Measurements from ENCODE around the gene KREMEN1. TPM values are rescaled to one million over a fixed set of nuclear protein-coding genes. Genes with fewer than 3 reads are reported as not detected.

The KREMEN1 gene
- total and polyA plus RNA-seq, 9 of the 15 experiments (the other 6 are each of a cell fraction or from before 2014, with no cell fraction given): 0.69 to 11.5 (median 4.3) TPM

DNA sequence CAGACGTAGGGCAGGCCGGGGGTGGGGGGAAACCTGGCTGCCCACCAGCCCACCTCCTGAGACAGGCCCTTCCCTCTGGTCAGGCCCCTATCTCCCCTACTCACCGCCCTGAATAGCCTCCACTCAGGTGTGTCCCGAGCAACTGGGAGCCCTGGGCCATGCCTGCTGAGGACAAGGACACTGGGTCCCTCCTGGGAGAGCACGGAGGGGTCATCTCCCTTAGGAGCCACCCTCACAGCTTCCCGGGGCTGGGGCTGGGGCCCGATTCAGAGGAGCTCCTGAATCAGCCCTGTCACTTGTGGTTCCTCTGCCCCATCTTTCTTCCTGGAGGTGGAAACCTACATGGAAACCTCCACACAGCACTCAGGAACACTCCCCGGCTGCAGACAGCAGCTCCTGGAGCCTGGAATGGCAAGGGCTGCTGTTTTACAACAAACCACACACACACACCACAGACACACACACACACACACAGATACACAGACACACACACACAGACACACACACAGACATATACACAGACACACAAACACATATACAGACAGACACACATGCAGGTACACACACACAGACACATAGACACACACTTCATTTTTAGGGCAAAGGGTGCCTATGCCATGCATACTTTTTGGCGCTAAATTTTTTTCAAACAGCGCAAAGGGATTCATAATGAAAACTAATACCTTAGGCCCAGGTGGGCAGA is 123.3 kb downstream of the KREMEN1 start (continued):
- TF ChIP-seq PURB (CRISPR knock-in tag; IDR thresholded peaks at IDR 0.05; ENCODE audit: low read depth): no peak
- TF ChIP-seq POLR3G (IDR thresholded peaks at IDR 0.05; ENCODE audit: extremely low read depth, insufficient read length, insufficient replicate concordance): no peak
- TF ChIP-seq, protein P1, sequence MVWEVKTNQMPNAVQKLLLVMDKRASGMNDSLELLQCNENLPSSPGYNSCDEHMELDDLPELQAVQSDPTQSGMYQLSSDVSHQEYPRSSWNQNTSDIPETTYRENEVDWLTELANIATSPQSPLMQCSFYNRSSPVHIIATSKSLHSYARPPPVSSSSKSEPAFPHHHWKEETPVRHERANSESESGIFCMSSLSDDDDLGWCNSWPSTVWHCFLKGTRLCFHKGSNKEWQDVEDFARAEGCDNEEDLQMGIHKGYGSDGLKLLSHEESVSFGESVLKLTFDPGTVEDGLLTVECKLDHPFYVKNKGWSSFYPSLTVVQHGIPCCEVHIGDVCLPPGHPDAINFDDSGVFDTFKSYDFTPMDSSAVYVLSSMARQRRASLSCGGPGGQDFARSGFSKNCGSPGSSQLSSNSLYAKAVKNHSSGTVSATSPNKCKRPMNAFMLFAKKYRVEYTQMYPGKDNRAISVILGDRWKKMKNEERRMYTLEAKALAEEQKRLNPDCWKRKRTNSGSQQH (CRISPR knock-in tag; IDR thresholded peaks at IDR 0.05): peak; percentile 92
- no peak for TF ChIP-seq GTF2A2 (tag; IDR thresholded peaks at IDR 0.05)
- no peak for TF ChIP-seq ERF (CRISPR knock-in tag; IDR thresholded peaks at IDR 0.05)
- TF ChIP-seq PML (IDR thresholded peaks at IDR 0.05; ENCODE audit: low read length): 0 out of 2 replicates have a peak, but pooled peaks have one; percentile 10
- no peak for TF ChIP-seq NCOA1 (IDR thresholded peaks at IDR 0.05; ENCODE audit: low read depth)
- TF ChIP-seq, protein P2, sequence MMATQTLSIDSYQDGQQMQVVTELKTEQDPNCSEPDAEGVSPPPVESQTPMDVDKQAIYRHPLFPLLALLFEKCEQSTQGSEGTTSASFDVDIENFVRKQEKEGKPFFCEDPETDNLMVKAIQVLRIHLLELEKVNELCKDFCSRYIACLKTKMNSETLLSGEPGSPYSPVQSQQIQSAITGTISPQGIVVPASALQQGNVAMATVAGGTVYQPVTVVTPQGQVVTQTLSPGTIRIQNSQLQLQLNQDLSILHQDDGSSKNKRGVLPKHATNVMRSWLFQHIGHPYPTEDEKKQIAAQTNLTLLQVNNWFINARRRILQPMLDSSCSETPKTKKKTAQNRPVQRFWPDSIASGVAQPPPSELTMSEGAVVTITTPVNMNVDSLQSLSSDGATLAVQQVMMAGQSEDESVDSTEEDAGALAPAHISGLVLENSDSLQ (IDR thresholded peaks at IDR 0.05): no peak
- TF ChIP-seq MAFF (IDR thresholded peaks at IDR 0.05; ENCODE audit: low read length): no peak
- 0 out of 2 replicates have a peak, but pooled peaks have one; percentile 11 for TF ChIP-seq ARID2 (IDR thresholded peaks at IDR 0.05)
- no peak for TF ChIP-seq HIVEP1 (CRISPR knock-in tag; IDR thresholded peaks at IDR 0.05)
- TF ChIP-seq FUS (optimal IDR thresholded peaks at IDR 0.05; ENCODE audit: low read depth, low read length): no peak
- peak; percentile 3; the same call in 1 of the 2 replicates for TF ChIP-seq ESRRA (IDR thresholded peaks at IDR 0.05; ENCODE audit: borderline replicate concordance, low read depth)
- 0 out of 2 replicates have a peak, but pooled peaks have one; percentile 4 for TF ChIP-seq LEF1 (IDR thresholded peaks at IDR 0.05)
- no peak for TF ChIP-seq CC2D1A (IDR thresholded peaks at IDR 0.05)
- TF ChIP-seq ZNF140 (CRISPR knock-in tag; IDR thresholded peaks at IDR 0.05): no peak
- no peak for TF ChIP-seq RAD21 (CRISPR knock-in tag; conservative IDR thresholded peaks at IDR 0.05 in 1 of 2, IDR thresholded peaks at IDR 0.05 in 1 of 2)
- no peak for TF ChIP-seq BHLHE40 (IDR thresholded peaks at IDR 0.05; ENCODE audit: low read length)
- TF ChIP-seq PTRF (tag; IDR thresholded peaks at IDR 0.05): 0 out of 2 replicates have a peak, but pooled peaks have one; percentile 1
- no peak for TF ChIP-seq NFXL1 (CRISPR knock-in tag; IDR thresholded peaks at IDR 0.05)
- TF ChIP-seq MYC (IDR thresholded peaks at IDR 0.05; ENCODE audit: low read depth, low read length): no peak
- TF ChIP-seq MYC (CRISPR knock-in tag; IDR thresholded peaks at IDR 0.05; ENCODE audit: borderline replicate concordance, low read depth): no peak
- TF ChIP-seq, protein P3, sequence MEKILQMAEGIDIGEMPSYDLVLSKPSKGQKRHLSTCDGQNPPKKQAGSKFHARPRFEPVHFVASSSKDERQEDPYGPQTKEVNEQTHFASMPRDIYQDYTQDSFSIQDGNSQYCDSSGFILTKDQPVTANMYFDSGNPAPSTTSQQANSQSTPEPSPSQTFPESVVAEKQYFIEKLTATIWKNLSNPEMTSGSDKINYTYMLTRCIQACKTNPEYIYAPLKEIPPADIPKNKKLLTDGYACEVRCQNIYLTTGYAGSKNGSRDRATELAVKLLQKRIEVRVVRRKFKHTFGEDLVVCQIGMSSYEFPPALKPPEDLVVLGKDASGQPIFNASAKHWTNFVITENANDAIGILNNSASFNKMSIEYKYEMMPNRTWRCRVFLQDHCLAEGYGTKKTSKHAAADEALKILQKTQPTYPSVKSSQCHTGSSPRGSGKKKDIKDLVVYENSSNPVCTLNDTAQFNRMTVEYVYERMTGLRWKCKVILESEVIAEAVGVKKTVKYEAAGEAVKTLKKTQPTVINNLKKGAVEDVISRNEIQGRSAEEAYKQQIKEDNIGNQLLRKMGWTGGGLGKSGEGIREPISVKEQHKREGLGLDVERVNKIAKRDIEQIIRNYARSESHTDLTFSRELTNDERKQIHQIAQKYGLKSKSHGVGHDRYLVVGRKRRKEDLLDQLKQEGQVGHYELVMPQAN (IDR thresholded peaks at IDR 0.05; ENCODE audit: borderline replicate concordance): peak; percentile 62
